H1 (cell line): ENCODE data around the gene TEN1. TPM values are rescaled to one million over a fixed set of nuclear protein-coding genes. Genes with fewer than 3 reads are reported as not detected.

Experiments
- CTCF ChIA-PET: fragments of 300-600 bp; sonication (Branson Sonifier 250); formaldehyde crosslinking; loops from one replicate; lab custom pipeline; 2021; ENCODE audit not compliant: partially characterized antibody; lab: Charles Lee
- POLR2A ChIA-PET: fragments of 300-600 bp; sonication (Branson Sonifier 250); formaldehyde crosslinking; loops from one replicate; lab custom pipeline; 2021; ENCODE audit warnings: inconsistent platforms; ENCODE audit not compliant: partially characterized antibody; lab: Charles Lee
- DNase-seq, 2 experiments: peaks; one replicate each; pipeline versions ENCODE4 v3.0.0 to v3.0.0-alpha.2; 2010 to 2022; ENCODE audit warnings: low spot score in 2 of 2, low read depth in 1 of 2, mixed read lengths in 1 of 2
- FAIRE-seq: peaks from 2 replicates; lab custom pipeline; 2011; peaks lifted over from hg19 to GRCh38; lab: Jason Lieb, UNC
- H2AFZ ChIP-seq: 2 replicates; pipeline ENCODE4 v1.8.1; 2012; ENCODE audit warnings: low read length, inconsistent platforms
- H2AK5ac ChIP-seq: 2 replicates; pipeline ENCODE4 v1.6.1; 2013; ENCODE audit warnings: low read depth, low read length
- H2BK120ac ChIP-seq: replicated peaks from 2 replicates; pipeline ENCODE3; 2013; ENCODE audit warnings: low read depth, low read length, inconsistent platforms
- H2BK12ac ChIP-seq: 2 replicates; pipeline ENCODE4 v1.6.1; 2013; ENCODE audit warnings: low read depth, low read length
- H2BK15ac ChIP-seq: 2 replicates; pipeline ENCODE4 v1.6.1; 2013; ENCODE audit warnings: low read length
- H2BK20ac ChIP-seq: 2 replicates; pipeline ENCODE4 v1.6.1; 2013; ENCODE audit warnings: low read length
- H2BK5ac ChIP-seq: 2 replicates; pipeline ENCODE4 v1.6.1; 2013; ENCODE audit warnings: low read depth, low read length
- H3K14ac ChIP-seq: 2 replicates; pipeline ENCODE4 v1.6.1; 2013; ENCODE audit warnings: inconsistent platforms; ENCODE audit not compliant: insufficient read length
- H3K18ac ChIP-seq: 2 replicates; pipeline ENCODE4 v1.6.1; 2013; ENCODE audit warnings: low read length; ENCODE audit errors: extremely low read depth
- H3K23ac ChIP-seq: 2 replicates; pipeline ENCODE4 v1.6.1; 2013; ENCODE audit warnings: inconsistent platforms; ENCODE audit not compliant: insufficient read length
- H3K23me2 ChIP-seq: 2 replicates; pipeline ENCODE4 v1.6.1; 2013; ENCODE audit warnings: low read depth, low read length
- H3K27ac ChIP-seq: 2 replicates; pipeline ENCODE4 v1.6.1; 2011; ENCODE audit warnings: low read depth, low read length, inconsistent platforms
- H3K27me3 ChIP-seq, 4 experiments: replicated peaks in 1 of 4; 1 replicate in 1 of 4; 2 replicates in 3 of 4; pipeline versions ENCODE4 v1.6.1 to v1.8.1; 2011 to 2013; ENCODE audit warnings: low read length in 3 of 4, mild to moderate bottlenecking in 3 of 4, inconsistent platforms in 2 of 4, mixed read lengths in 2 of 4, moderate library complexity in 1 of 4; ENCODE audit not compliant: control insufficient read depth in 3 of 4, insufficient read depth in 3 of 4; ENCODE audit errors: extremely low read depth in 1 of 4
- H3K36me3 ChIP-seq, 4 experiments: 2 replicates each; pipeline versions ENCODE4 v1.6.1 to v1.8.1; 2011 to 2013; ENCODE audit warnings: mild to moderate bottlenecking in 4 of 4, low read length in 3 of 4, moderate library complexity in 2 of 4, control low read depth in 1 of 4, inconsistent platforms in 1 of 4; ENCODE audit not compliant: insufficient read depth in 4 of 4, control insufficient read depth in 2 of 4
- H3K4ac ChIP-seq: replicated peaks from 2 replicates; pipeline ENCODE3; 2013; ENCODE audit warnings: low read length, low read depth, mixed read lengths, inconsistent platforms; ENCODE audit not compliant: insufficient read length
- H3K4me1 ChIP-seq, 4 experiments: replicated peaks in 1 of 4; 1 replicate in 1 of 4; 2 replicates in 3 of 4; pipeline versions ENCODE4 v1.6.1 to v1.8.1; 2011 to 2013; ENCODE audit warnings: low read length in 3 of 4, inconsistent platforms in 2 of 4, mixed read lengths in 1 of 4; ENCODE audit not compliant: insufficient read depth in 4 of 4, control insufficient read depth in 3 of 4
- H3K4me2 ChIP-seq, 2 experiments: 2 replicates each; pipeline versions ENCODE4 v1.6.1 to v1.8.1; 2011 to 2013; ENCODE audit warnings: low read depth in 2 of 2, low read length in 2 of 2, control low read depth in 1 of 2, inconsistent platforms in 1 of 2, mild to moderate bottlenecking in 1 of 2; ENCODE audit not compliant: insufficient read depth in 1 of 2
- H3K4me3 ChIP-seq, 4 experiments: fragments of 200-600, 300-600 bp in 1 of 4; sonication (generic), shearing (Covaris generic), sonication (Bioruptor Twin) in 1 of 4; 2 replicates each; pipeline versions ENCODE4 v1.5.1 to v1.8.1; 2011 to 2016; ENCODE audit warnings: low read length in 4 of 4, low read depth in 3 of 4, control low read depth in 2 of 4, inconsistent platforms in 2 of 4, mild to moderate bottlenecking in 2 of 4, mixed read lengths in 1 of 4, moderate library complexity in 1 of 4; ENCODE audit not compliant: insufficient read depth in 2 of 4; ENCODE audit errors: extremely low read depth in 1 of 4
- H3K56ac ChIP-seq: replicated peaks from 2 replicates; pipeline ENCODE3; 2013; ENCODE audit warnings: low read depth, mild to moderate bottlenecking, mixed read lengths, low read length, inconsistent platforms; ENCODE audit not compliant: insufficient read length
- H3K79me1 ChIP-seq: 2 replicates; pipeline ENCODE4 v1.6.1; 2013; ENCODE audit warnings: low read depth, low read length, control low read depth
- H3K79me2 ChIP-seq, 2 experiments: 2 replicates each; pipeline versions ENCODE4 v1.6.1 to v1.8.1; 2012 to 2013; ENCODE audit warnings: low read length in 2 of 2, mild to moderate bottlenecking in 2 of 2, inconsistent platforms in 1 of 2; ENCODE audit not compliant: insufficient read depth in 2 of 2, control insufficient read depth in 1 of 2
- H3K9ac ChIP-seq, 4 experiments: replicated peaks in 1 of 4; 1 replicate in 1 of 4; 2 replicates in 3 of 4; pipeline versions ENCODE4 v1.6.1 to v1.8.1; 2011 to 2013; ENCODE audit warnings: low read depth in 3 of 4, low read length in 3 of 4, control low read depth in 2 of 4, mild to moderate bottlenecking in 2 of 4, moderate library complexity in 2 of 4, inconsistent platforms in 1 of 4; ENCODE audit errors: extremely low read depth in 1 of 4
- H3K9me3 ChIP-seq, 2 experiments: 2 replicates each; pipeline versions ENCODE4 v1.6.1 to v1.8.1; 2012 to 2013; ENCODE audit warnings: mild to moderate bottlenecking in 2 of 2, moderate library complexity in 2 of 2, control low read depth in 1 of 2, inconsistent platforms in 1 of 2, low read depth in 1 of 2, low read length in 1 of 2, mixed read lengths in 1 of 2; ENCODE audit not compliant: insufficient read depth in 2 of 2
- H4K20me1 ChIP-seq, 2 experiments: replicated peaks in 1 of 2; 2 replicates each; pipeline versions ENCODE3 to v1.8.1; 2011 to 2013; ENCODE audit warnings: inconsistent platforms in 2 of 2, low read length in 2 of 2, mild to moderate bottlenecking in 1 of 2; ENCODE audit not compliant: insufficient read depth in 2 of 2, control insufficient read depth in 1 of 2
- H4K5ac ChIP-seq: 2 replicates; pipeline ENCODE4 v1.6.1; 2013; ENCODE audit warnings: low read length, low read depth, mixed read lengths, inconsistent platforms; ENCODE audit not compliant: insufficient read length
- H4K8ac ChIP-seq: 2 replicates; pipeline ENCODE4 v1.8.0; 2013; ENCODE audit warnings: mild to moderate bottlenecking, moderate library complexity, low read length, inconsistent platforms; ENCODE audit not compliant: insufficient read depth; ENCODE audit errors: extremely low read depth
- H4K91ac ChIP-seq: replicated peaks from 2 replicates; pipeline ENCODE3; 2013; ENCODE audit warnings: low read length, mixed read lengths, inconsistent platforms; ENCODE audit not compliant: insufficient read length
- BACH1 ChIP-seq: IDR thresholded peaks from 2 replicates; pipeline ENCODE4 v1.6.1; 2012; ENCODE audit warnings: low read length, improper control_type of control experiment
- CBX5 ChIP-seq: fragments of 300-800, 300-1000 bp; sonication (generic); IDR thresholded peaks from 2 replicates; pipeline ENCODE4 v1.7.1; 2016; ENCODE audit warnings: antibody characterized with exemption, low read length, low read depth
- EP300 ChIP-seq, 2 experiments: IDR thresholded peaks; 1 replicate in 1 of 2; 2 replicates in 1 of 2; pipeline ENCODE4 v1.6.1; 2011 to 2012; ENCODE audit warnings: low read depth in 2 of 2, low read length in 2 of 2, mild to moderate bottlenecking in 2 of 2, borderline replicate concordance in 1 of 2, inconsistent platforms in 1 of 2, moderate library complexity in 1 of 2
- HDAC2 ChIP-seq, 2 experiments: fragments of 300-600 bp in 1 of 2; sonication (generic) in 1 of 2; IDR thresholded peaks; 2 replicates each; pipeline ENCODE4 v1.6.1; 2011 to 2012; ENCODE audit warnings: low read depth in 2 of 2, low read length in 2 of 2, mild to moderate bottlenecking in 2 of 2, moderate library complexity in 2 of 2, borderline replicate concordance in 1 of 2, inconsistent platforms in 1 of 2
- NANOG ChIP-seq: IDR thresholded peaks from 2 replicates; pipeline ENCODE4 v1.6.1; 2011; ENCODE audit warnings: low read length, low read depth, mild to moderate bottlenecking, inconsistent platforms; ENCODE audit not compliant: insufficient read depth, poor library complexity, severe bottlenecking
- PHF8 ChIP-seq: fragments of 200-600 bp; sonication (generic); conservative IDR thresholded peaks from 2 replicates; pipeline ENCODE4 v1.7.1; 2012; ENCODE audit warnings: low read depth, mild to moderate bottlenecking, inconsistent platforms, low read length, moderate library complexity
- RFX5 ChIP-seq: IDR thresholded peaks from 2 replicates; pipeline ENCODE4 v1.6.1; 2011; ENCODE audit warnings: low read depth, low read length, improper control_type of control experiment, borderline replicate concordance
- SP1 ChIP-seq: IDR thresholded peaks from 2 replicates; pipeline ENCODE4 v1.6.1; 2011; ENCODE audit warnings: low read depth, low read length
- SP2 ChIP-seq: IDR thresholded peaks from 2 replicates; pipeline ENCODE4 v1.6.1; 2012; ENCODE audit warnings: mild to moderate bottlenecking, low read length, inconsistent platforms
- SRF ChIP-seq: IDR thresholded peaks from 2 replicates; pipeline ENCODE4 v1.6.1; 2011; ENCODE audit warnings: mild to moderate bottlenecking, low read depth, low read length, moderate library complexity
- TEAD4 ChIP-seq: IDR thresholded peaks from 2 replicates; pipeline ENCODE4 v1.6.1; 2012; ENCODE audit warnings: low read depth, low read length, inconsistent platforms, mixed read lengths
- WGBS, 2 experiments: shearing (Covaris generic) in 1 of 2; methylation state at CpG; one replicate each; pipeline versions ENCODE4 v1.1.6 to v1.1.7; 2013 to 2015; ENCODE audit warnings: low lambda C conversion rate in 2 of 2, mixed read lengths in 2 of 2, inconsistent platforms in 1 of 2, low coverage in 1 of 2, missing lambda C conversion rate in 1 of 2; ENCODE audit not compliant: insufficient replicate concordance in 2 of 2, insufficient coverage in 1 of 2, insufficient read length in 1 of 2; ENCODE audit errors: extremely low coverage in 1 of 2, missing lambda C conversion rate in 1 of 2; 5-methylcytosine and 5-hydroxymethylcytosine counted together
- polyA plus RNA-seq, 7 experiments: library from polyadenylated mRNA; depleted of rRNA in 3 of 7; stranded (reverse) in 5 of 7; unstranded in 2 of 7; fragments of >200 nt in 5 of 7; fragments of 200-250 nt in 2 of 7; gene quantifications; 1 replicate in 5 of 7; 2 replicates in 1 of 7; 4 replicates in 1 of 7; pipeline versions ENCODE4 v1.2.1 to v1.2.3, GENCODE V29; 2011 to 2013; ENCODE audit warnings: missing spikeins in 2 of 7, mixed read lengths in 2 of 7
- total RNA-seq: library from RNA; stranded (reverse); fragmentation: NEBNext Ultra II Directional; extraction: Animal tissue kit (Norgen Biotek cat#: 25700); gene quantifications from 2 replicates; pipeline ENCODE4 v1.2.1, GENCODE V29; 2021
- TF ChIP-seq, protein P1 (sequence below): IDR thresholded peaks from 2 replicates; pipeline ENCODE4 v1.6.1; 2012; ENCODE audit warnings: low read length, inconsistent platforms

The TEN1 gene
- total and polyA plus RNA-seq, 2 of the 8 experiments (the other 6 are each of a cell fraction or from before 2014, with no cell fraction given): 15.9 to 18.7 TPM

GRCh38 chr17:76025294-76025693, 46.3 kb downstream of the TEN1 start:
- ChIA-PET CTCF (interaction anchor here (0.7 to 13.7 kb wide), 5 partner anchors 12 to 481 kb away, joined by 3 to 229 read pairs (median 3); partner anchors contain the start of gene CDK3), POLR2A (interaction anchor here (0.9 kb wide), 1 partner anchor 55 kb away, joined by 4 read pairs; no protein-coding TSS in a partner anchor)
- H3K4ac ChIP-seq: no peak overlapping the region
- no peak overlapping the region for H4K91ac ChIP-seq
- no peak overlapping the region for H4K8ac ChIP-seq
- no peak overlapping the region for H3K18ac ChIP-seq
- no peak for DNase-seq
- no peak overlapping the region for H2BK5ac ChIP-seq
- no peak overlapping the region for H3K4me3 ChIP-seq
- H3K27ac ChIP-seq: no peak overlapping the region
- H3K23ac ChIP-seq: no peak overlapping the region
- H4K20me1 ChIP-seq: no peaks in the 10 kb centered on the region
- H3K14ac ChIP-seq: no peak overlapping the region
- no peaks in the 10 kb centered on the region for H3K9me3 ChIP-seq
- no peaks in the 10 kb centered on the region for H3K79me1 ChIP-seq
- H2BK15ac ChIP-seq: no peak overlapping the region
- H3K9ac ChIP-seq: no peak overlapping the region
- no peak for FAIRE-seq
- H2BK120ac ChIP-seq: no peak overlapping the region
- WGBS, 2 experiments: 92% methylated on average over 11 of the region's 12 CpGs; no CpG with 5 or more reads in 1 of the 2 experiments
- no peak overlapping the region for H2BK12ac ChIP-seq
- no peaks in the 10 kb centered on the region for H3K23me2 ChIP-seq
- no peak overlapping the region for H2AK5ac ChIP-seq
- no peaks in the 10 kb centered on the region for H3K27me3 ChIP-seq
- no peak overlapping the region for H2AFZ ChIP-seq
- H2BK20ac ChIP-seq: no peak overlapping the region
- H3K79me2 ChIP-seq: no peaks in the 10 kb centered on the region
- H3K36me3 ChIP-seq: no peaks in the 10 kb centered on the region
- H3K4me2 ChIP-seq: no peak overlapping the region
- no peak overlapping the region for H4K5ac ChIP-seq
- H3K4me1 ChIP-seq: peaks cover 0 to 12% (median 4%) of the 10 kb centered on the region in 4 experiments; a peak in 6 of 7 replicates
- no peak overlapping the region for H3K56ac ChIP-seq
- TF ChIP-seq SP2 (no peak), PHF8 (no peak), SP1 (no peak), RFX5 (no peak), NANOG (no peak), CBX5 (no peak), SRF (no peak), HDAC2 (IDR thresholded peaks at IDR 0.05; ENCODE audit: borderline replicate concordance in 1 of 2, low read depth in 2 of 2, low read length in 2 of 2) (no peak), EP300 (IDR thresholded peaks at IDR 0.05; ENCODE audit: borderline replicate concordance in 1 of 2, low read depth in 2 of 2, low read length in 2 of 2) (no peak), BACH1 (no peak), TEAD4 (no peak)
- TF ChIP-seq, protein P1, sequence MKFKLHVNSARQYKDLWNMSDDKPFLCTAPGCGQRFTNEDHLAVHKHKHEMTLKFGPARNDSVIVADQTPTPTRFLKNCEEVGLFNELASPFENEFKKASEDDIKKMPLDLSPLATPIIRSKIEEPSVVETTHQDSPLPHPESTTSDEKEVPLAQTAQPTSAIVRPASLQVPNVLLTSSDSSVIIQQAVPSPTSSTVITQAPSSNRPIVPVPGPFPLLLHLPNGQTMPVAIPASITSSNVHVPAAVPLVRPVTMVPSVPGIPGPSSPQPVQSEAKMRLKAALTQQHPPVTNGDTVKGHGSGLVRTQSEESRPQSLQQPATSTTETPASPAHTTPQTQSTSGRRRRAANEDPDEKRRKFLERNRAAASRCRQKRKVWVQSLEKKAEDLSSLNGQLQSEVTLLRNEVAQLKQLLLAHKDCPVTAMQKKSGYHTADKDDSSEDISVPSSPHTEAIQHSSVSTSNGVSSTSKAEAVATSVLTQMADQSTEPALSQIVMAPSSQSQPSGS: no peak
